Stomach (tissue), 4 donors: ENCODE data around the gene SIGLEC1.
A peak's percentile ranks its signal among the peaks of the same experiment; 100 is the strongest.

Experiments
- CTCF ChIP-seq, 7 experiments: fragments of 450-650 bp in 4 of 7; fragments of 200-600 bp in 3 of 7; sonication (generic) in 3 of 7; IDR thresholded peaks; one replicate each; pipeline ENCODE4 v1.5.1; 2016 to 2019; ENCODE audit warnings: antibody characterized with exemption in 7 of 7, control low read depth in 2 of 7, mild to moderate bottlenecking in 1 of 7
- EP300 ChIP-seq: sonication (generic); formaldehyde crosslinking; IDR thresholded peaks from one replicate; pipeline ENCODE4 v1.6.1; 2017; ENCODE audit warnings: antibody characterized with exemption
- POLR2A ChIP-seq, 4 donors: fragments of 450-650 bp; IDR thresholded peaks; one replicate each; pipeline ENCODE4 v1.6.1; 2016; ENCODE audit warnings: antibody characterized with exemption in 4 of 4, control low read depth in 2 of 4, mild to moderate bottlenecking in 1 of 4, moderate library complexity in 1 of 4

- peak in 1 of 7 experiments; percentile 7 for TF ChIP-seq CTCF (IDR thresholded peaks at IDR 0.05)
- no peak for TF ChIP-seq POLR2A (IDR thresholded peaks at IDR 0.05)
- no peak for TF ChIP-seq EP300
Measured at GRCh38 chr20:3696200-3696599, 16.2 kb downstream of the SIGLEC1 start.
